ENCODE measurements around the gene DNAJB2.

- TF ChIP-seq POLR2AphosphoS5 (IDR thresholded peaks at IDR 0.05; ENCODE audit: low read depth, low read length) (no peak), POLR2A (IDR thresholded peaks at IDR 0.05; ENCODE audit: low read depth, low read length) (no peak), TAF1 (IDR thresholded peaks at IDR 0.05; ENCODE audit: low read depth, low read length) (no peak), POU2F2 (IDR thresholded peaks at IDR 0.05; ENCODE audit: low read depth, low read length) (no peak), SPI1 (IDR thresholded peaks at IDR 0.05; ENCODE audit: low read depth, low read length) (no peak)
Observed at GRCh38 chr2:219323434-219323833, 44.3 kb downstream of the DNAJB2 start.
